Right lobe of liver (tissue), 6 donors: ENCODE measurements around the gene IL1RL2. TPM values are rescaled to one million over a fixed set of nuclear protein-coding genes. Genes with fewer than 3 reads are reported as not detected.
A peak's percentile ranks its signal among the peaks of the same experiment; 100 is the strongest.

Experiments used
- ATAC-seq, 4 donors: fragments of 200-7000 bp; cut with Tn5 transposase; one replicate each; pipeline ENCODE4 v1.9.1; 2020; ENCODE audit warnings: mild to moderate bottlenecking in 4 of 4, moderate library complexity in 4 of 4
- DNase-seq, 3 donors: peaks; one replicate each; pipeline ENCODE4 v3.0.0-alpha.2; 2020
- H3K27ac ChIP-seq, 3 donors: fragments of 200-600 bp; one replicate each; pipeline ENCODE4 v1.8.0; 2022
- H3K27me3 ChIP-seq, 2 donors: fragments of 200-600 bp; one replicate each; pipeline ENCODE4 v1.8.0; 2022
- H3K36me3 ChIP-seq, 4 donors: fragments of 200-600 bp; sonication (generic) in 1 of 4; one replicate each; pipeline versions ENCODE4 v1.5.1 to v1.8.0; 2017 to 2022; ENCODE audit warnings: control low read depth in 1 of 4
- H3K4me1 ChIP-seq, 4 donors: fragments of 200-600 bp; sonication (generic) in 1 of 4; one replicate each; pipeline versions ENCODE4 v1.5.1 to v1.8.0; 2017 to 2022; ENCODE audit warnings: control low read depth in 1 of 4
- H3K4me3 ChIP-seq, 3 donors: fragments of 200-600 bp; one replicate each; pipeline ENCODE4 v1.8.0; 2022
- H3K9me3 ChIP-seq, 4 donors: fragments of 200-600 bp; sonication (generic) in 1 of 4; one replicate each; pipeline versions ENCODE4 v1.5.1 to v1.8.0; 2017 to 2022; ENCODE audit warnings: control low read depth in 1 of 4
- CTCF ChIP-seq, 4 donors: fragments of 200-600 bp in 3 of 4; fragments of 450-650 bp in 1 of 4; IDR thresholded peaks; one replicate each; pipeline versions ENCODE4 v1.5.1 to v1.8.0; 2016 to 2022; ENCODE audit warnings: antibody characterized with exemption in 4 of 4, mild to moderate bottlenecking in 2 of 4
- POLR2A ChIP-seq: fragments of 450-650 bp; IDR thresholded peaks from one replicate; pipeline ENCODE4 v1.6.1; 2017; ENCODE audit warnings: antibody characterized with exemption, mild to moderate bottlenecking
- WGBS: methylation state at CpG from one replicate; pipeline ENCODE4 v1.1.6; 2018; ENCODE audit warnings: low coverage, low lambda C conversion rate; ENCODE audit not compliant: insufficient coverage; ENCODE audit errors: missing lambda C conversion rate; 5-methylcytosine and 5-hydroxymethylcytosine counted together
- intact Hi-C, 2 donors: fragments of 100-400 bp; cut with DNase I; formaldehyde crosslinking; loops; one replicate each; pipeline versions ENCODE4 v1.11.2 to v1.14.1; 2022
- long read RNA-seq: library from polyadenylated mRNA; unstranded; transcript quantifications from one replicate; pipeline ENCODE4 v2.0.0, GENCODE V29; 2019
- total RNA-seq, 6 experiments: library from RNA; depleted of rRNA in 2 of 6; stranded (reverse); fragments of >200 nt in 2 of 6; fragmentation: NEBNext Ultra II Directional in 3 of 6; extraction: Animal tissue kit (Norgen Biotek cat#: 25700) in 3 of 6; gene quantifications; one replicate each; pipeline versions ENCODE4 v1.1.0 to v1.2.4, GENCODE V29; 2016 to 2023
- donor health status: DM: no; HTN: yes; CAD: no.
- donor health status: DM: no; HTN: no; CAD: no.
- donor health status: DM: no; HTN: no; CAD: no.
- donor health status: DM: no; HTN: yes; CAD: no.
- donor health status: DM: no; HTN: yes; CAD: no.

Gene IL1RL2
- total RNA-seq = 1 to 10 TPM; 1.2 to 3.1 (median 2.3) TPM
- long read RNA-seq = 0 reads

DNA sequence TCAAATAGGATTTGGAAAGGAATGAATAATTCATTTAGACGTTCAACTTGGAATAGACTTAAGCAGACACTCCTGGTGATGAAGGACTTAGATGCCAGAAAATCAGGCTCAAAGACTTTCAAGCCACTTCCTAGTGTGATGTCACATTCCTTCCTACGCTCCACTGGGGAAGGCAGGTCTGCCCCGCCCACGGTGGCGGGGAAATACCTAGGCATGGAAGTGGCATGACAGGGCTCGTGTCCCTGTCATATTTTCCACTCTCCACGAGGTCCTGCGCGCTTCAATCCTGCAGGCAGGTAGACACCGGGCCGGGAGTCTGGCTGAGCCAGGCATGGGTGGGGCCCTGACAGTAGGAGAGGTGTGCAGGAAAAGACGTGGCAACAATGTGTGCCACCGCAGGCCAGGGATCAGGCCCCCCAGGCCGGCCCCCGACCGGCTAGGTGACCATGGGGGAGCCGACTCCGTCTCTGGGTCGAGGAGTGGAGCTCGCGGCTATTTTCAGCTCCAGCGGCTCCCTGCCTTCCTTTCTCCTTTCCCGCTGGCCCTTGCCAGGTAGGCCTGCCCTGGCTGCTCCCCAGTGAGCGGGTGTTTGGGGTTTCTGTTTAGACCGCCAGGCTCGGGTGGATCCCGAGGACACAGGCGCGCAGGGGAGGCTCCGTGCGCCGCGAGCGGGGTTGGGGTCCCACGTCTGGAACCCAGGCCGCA is at the start of gene IL1RL2:
IL1RL2 (plus strand) TSS at position 233 of the 705 bp plus-strand sequence. CDS start 845 bp downstream, outside the sequence.
- Histone ChIP-seq H3K4me1 (peaks cover 0 to 13% (median 2%) of the 10 kb centered on the region in 4 donors), H3K9me3 (no peaks in the 10 kb centered on the region), H3K36me3 (no peaks in the 10 kb centered on the region), H3K4me3 (peak within 1 kb of the TSS; percentile 39 to 63 (median 59)), H3K27ac (peak within 1 kb of the TSS; percentile 59 to 77 (median 69)), H3K27me3 (no peaks in the 10 kb centered on the region)
- ATAC-seq (peak; percentile 53 to 74 (median 61)), DNase-seq (peak; percentile 63 to 67 (median 64))
- TF ChIP-seq POLR2A = no peak
- no peak for TF ChIP-seq CTCF (IDR thresholded peaks at IDR 0.05)
- WGBS = 15% methylated on average over 9 of the region's 36 CpGs
- intact Hi-C loops = loop anchor here in 1 of 2 donors (10.0 kb wide), 1 partner anchor 48 kb away; no protein-coding TSS in a partner anchor

DNA sequence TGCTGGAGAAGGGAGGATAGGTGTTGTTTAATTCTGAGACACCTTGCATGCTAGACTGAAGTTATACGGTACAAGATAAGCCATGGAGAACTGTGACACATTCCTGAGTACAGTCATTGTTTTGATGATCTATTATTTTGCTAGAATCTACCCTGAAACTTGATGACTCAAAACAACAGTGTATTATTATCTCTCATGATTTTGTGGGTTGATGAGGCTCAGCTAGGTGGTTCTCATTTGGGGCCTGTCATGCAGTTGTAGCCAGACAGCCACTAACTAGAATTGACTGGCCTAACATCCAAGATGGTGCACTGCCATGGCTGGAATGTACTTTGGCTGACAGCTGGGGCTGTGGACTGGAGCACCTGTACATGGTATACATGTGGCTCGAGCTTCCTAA is 49.7 kb upstream of the IL1RL2 start:
- no peak for TF ChIP-seq CTCF (IDR thresholded peaks at IDR 0.05)
- TF ChIP-seq POLR2A = no peak
- DNase-seq (no peak), ATAC-seq (no peak)
- WGBS = 82% methylated on average over 2 of the region's 2 CpGs
- Histone ChIP-seq H3K9me3 (no peaks in the 10 kb centered on the region), H3K4me1 (peaks cover 0 to 10% (median 0%) of the 10 kb centered on the region in 4 donors), H3K27ac (no peak overlapping the region), H3K27me3 (no peaks in the 10 kb centered on the region), H3K36me3 (no peaks in the 10 kb centered on the region), H3K4me3 (no peak overlapping the region)
- intact Hi-C loops = no loop called here

GRCh38 chr2:102138331-102138730 is 48.5 kb upstream of the IL1RL2 start:
- intact Hi-C loops = no loop called here
- no peaks in the 10 kb centered on the region for H3K9me3 ChIP-seq
- no peaks in the 10 kb centered on the region for H3K36me3 ChIP-seq
- H3K27ac ChIP-seq = no peak overlapping the region
- H3K4me1 ChIP-seq = peaks cover 0 to 10% (median 0%) of the 10 kb centered on the region in 4 donors
- DNase-seq = no peak
- WGBS = 48% methylated on average over 4 of the region's 4 CpGs
- TF ChIP-seq POLR2A = no peak
- TF ChIP-seq CTCF (IDR thresholded peaks at IDR 0.05) = no peak
- H3K4me3 ChIP-seq = no peak overlapping the region
- H3K27me3 ChIP-seq = no peaks in the 10 kb centered on the region
- no peak for ATAC-seq

GRCh38 chr2:102139851-102140250 is 47.0 kb upstream of the IL1RL2 start:
- Histone ChIP-seq H3K9me3 (peaks cover 0 to under 1% (median 0%) of the 10 kb centered on the region in 4 donors), H3K36me3 (peaks cover 0 to under 1% (median 0%) of the 10 kb centered on the region in 4 donors), H3K27ac (no peak overlapping the region), H3K27me3 (no peaks in the 10 kb centered on the region), H3K4me3 (no peak overlapping the region), H3K4me1 (peaks cover 0 to 10% (median 3%) of the 10 kb centered on the region in 4 donors)
- WGBS = 33% methylated on average over 1 of the region's 1 CpG
- no peak for TF ChIP-seq POLR2A
- TF ChIP-seq CTCF (IDR thresholded peaks at IDR 0.05) = no peak
- no peak for ATAC-seq
- no peak for DNase-seq
- intact Hi-C loops = no loop called here
